ENCODE measurements around the gene STXBP6.
"Not testable (repeated sequence)": the region's sequence is repeated elsewhere in the genome, so short reads cannot be mapped to it uniquely, and the experiment has no call there.

Gene STXBP6

GRCh38 chr14:24785698-24786097 lies 264.2 kb downstream of the STXBP6 start:
- no peak for DNase-seq

GRCh38 chr14:24784981-24785380 lies 265.0 kb downstream of the STXBP6 start:
- peak; percentile 82 for DNase-seq

- DNase-seq: no peak
These were observed 266.2 kb downstream of the STXBP6 start for GRCh38 chr14:24783791-24784190.

- DNase-seq: no peak
These were observed 269.7 kb downstream of the STXBP6 start for GRCh38 chr14:24780281-24780680.

- no peak for DNase-seq
These were observed 272.3 kb downstream of the STXBP6 start for GRCh38 chr14:24777678-24778077.

DNA sequence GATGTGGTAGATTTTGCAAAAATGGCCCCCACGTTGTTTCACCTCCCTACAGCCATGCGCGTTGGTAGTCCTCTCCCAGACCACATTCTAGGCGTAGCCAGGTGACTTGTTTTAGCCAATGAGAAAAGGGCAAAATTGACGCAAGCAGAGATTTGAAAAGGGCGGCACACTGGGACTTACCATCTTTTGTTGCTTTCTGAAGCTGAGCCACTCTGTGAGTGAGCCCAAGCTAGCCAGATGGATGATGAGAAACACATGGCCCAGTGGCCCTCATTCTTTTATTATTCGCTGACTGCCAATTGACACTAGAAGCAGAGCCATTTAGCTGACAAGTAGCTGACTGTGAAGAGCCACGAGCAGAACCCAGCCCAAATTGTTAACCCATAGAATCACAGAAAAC lies 274.0 kb downstream of the STXBP6 start:
- DNase-seq: no peak

DNA sequence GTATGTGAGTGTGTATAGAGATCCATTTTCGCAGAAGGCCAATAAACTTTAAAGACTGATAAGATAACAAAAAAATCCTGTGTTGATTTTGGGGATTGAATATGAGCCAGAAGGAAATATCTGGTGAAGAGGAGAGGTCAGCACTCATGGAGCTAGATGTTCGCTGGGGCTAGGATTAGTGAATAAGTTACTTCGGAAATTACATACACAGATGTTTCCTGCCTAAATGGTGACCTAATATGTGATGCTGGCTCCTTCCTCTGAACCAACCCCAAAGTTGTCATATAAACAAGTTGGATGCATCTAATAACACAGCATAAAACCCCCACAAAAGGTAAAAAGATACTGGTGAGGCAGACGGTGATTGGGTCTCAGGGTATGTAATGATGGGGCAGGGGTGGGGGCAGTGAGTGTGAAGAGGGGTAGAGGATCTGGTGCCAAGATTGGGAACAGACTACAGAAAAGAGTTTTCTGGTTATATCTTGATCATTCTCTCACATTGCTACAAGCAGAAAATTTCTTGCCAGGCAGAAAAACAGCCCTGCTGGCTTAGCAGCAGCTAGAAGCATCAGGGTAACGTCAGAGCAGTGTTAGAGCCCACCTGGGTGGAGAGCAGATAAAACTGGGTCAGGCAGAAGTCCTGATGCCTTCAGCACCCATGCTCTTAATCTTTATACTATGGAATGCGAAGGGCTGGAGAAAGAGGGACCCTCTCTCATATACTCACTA lies 275.6 kb downstream of the STXBP6 start:
- DNase-seq: no peak

DNA sequence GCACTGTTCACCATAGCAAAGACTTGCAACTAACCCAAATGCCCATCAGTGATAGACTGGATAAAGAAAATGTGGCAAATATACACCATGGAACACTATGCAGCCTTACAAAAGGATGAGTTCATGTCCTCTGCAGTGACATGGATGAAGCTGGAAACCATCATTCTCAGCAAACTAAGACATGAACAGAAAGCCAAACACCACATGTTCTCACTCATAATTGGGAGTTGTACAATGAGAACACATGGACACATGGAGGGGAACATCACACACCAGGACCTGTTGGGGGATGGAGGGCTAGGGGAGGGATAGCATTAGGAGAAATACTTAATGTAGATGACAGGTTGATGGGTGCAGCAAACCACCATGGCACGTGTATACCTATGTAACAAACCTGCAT lies 276.4 kb downstream of the STXBP6 start:
- not testable (repeated sequence) for DNase-seq

GRCh38 chr14:24766434-24766833 lies 283.5 kb downstream of the STXBP6 start:
- no peak for DNase-seq

GRCh38 chr14:24761141-24761540 lies 288.8 kb downstream of the STXBP6 start:
- no peak for DNase-seq
